H1 (cell line): ENCODE data around the gene AKAP7. TPM values are rescaled to one million over a fixed set of nuclear protein-coding genes. Genes with fewer than 3 reads are reported as not detected.

Source experiments
- CTCF ChIA-PET: fragments of 300-600 bp; sonication (Branson Sonifier 250); formaldehyde crosslinking; loops from one replicate; lab custom pipeline; 2021; ENCODE audit not compliant: partially characterized antibody; lab: Charles Lee
- POLR2A ChIA-PET: fragments of 300-600 bp; sonication (Branson Sonifier 250); formaldehyde crosslinking; loops from one replicate; lab custom pipeline; 2021; ENCODE audit warnings: inconsistent platforms; ENCODE audit not compliant: partially characterized antibody; lab: Charles Lee
- DNase-seq, 2 experiments: peaks; one replicate each; pipeline versions ENCODE4 v3.0.0 to v3.0.0-alpha.2; 2010 to 2022; ENCODE audit warnings: low spot score in 2 of 2, low read depth in 1 of 2, mixed read lengths in 1 of 2
- FAIRE-seq: peaks from 2 replicates; lab custom pipeline; 2011; peaks lifted over from hg19 to GRCh38; lab: Jason Lieb, UNC
- H2AFZ ChIP-seq: 2 replicates; pipeline ENCODE4 v1.8.1; 2012; ENCODE audit warnings: low read length, inconsistent platforms
- H2AK5ac ChIP-seq: 2 replicates; pipeline ENCODE4 v1.6.1; 2013; ENCODE audit warnings: low read depth, low read length
- H2BK120ac ChIP-seq: replicated peaks from 2 replicates; pipeline ENCODE3; 2013; ENCODE audit warnings: low read depth, low read length, inconsistent platforms
- H2BK12ac ChIP-seq: 2 replicates; pipeline ENCODE4 v1.6.1; 2013; ENCODE audit warnings: low read depth, low read length
- H2BK15ac ChIP-seq: 2 replicates; pipeline ENCODE4 v1.6.1; 2013; ENCODE audit warnings: low read length
- H2BK20ac ChIP-seq: 2 replicates; pipeline ENCODE4 v1.6.1; 2013; ENCODE audit warnings: low read length
- H2BK5ac ChIP-seq: 2 replicates; pipeline ENCODE4 v1.6.1; 2013; ENCODE audit warnings: low read depth, low read length
- H3K14ac ChIP-seq: 2 replicates; pipeline ENCODE4 v1.6.1; 2013; ENCODE audit warnings: inconsistent platforms; ENCODE audit not compliant: insufficient read length
- H3K18ac ChIP-seq: 2 replicates; pipeline ENCODE4 v1.6.1; 2013; ENCODE audit warnings: low read length; ENCODE audit errors: extremely low read depth
- H3K23ac ChIP-seq: 2 replicates; pipeline ENCODE4 v1.6.1; 2013; ENCODE audit warnings: inconsistent platforms; ENCODE audit not compliant: insufficient read length
- H3K23me2 ChIP-seq: 2 replicates; pipeline ENCODE4 v1.6.1; 2013; ENCODE audit warnings: low read depth, low read length
- H3K27ac ChIP-seq: 2 replicates; pipeline ENCODE4 v1.6.1; 2011; ENCODE audit warnings: low read depth, low read length, inconsistent platforms
- H3K27me3 ChIP-seq, 4 experiments: replicated peaks in 1 of 4; 1 replicate in 1 of 4; 2 replicates in 3 of 4; pipeline versions ENCODE4 v1.6.1 to v1.8.1; 2011 to 2013; ENCODE audit warnings: low read length in 3 of 4, mild to moderate bottlenecking in 3 of 4, inconsistent platforms in 2 of 4, mixed read lengths in 2 of 4, moderate library complexity in 1 of 4; ENCODE audit not compliant: control insufficient read depth in 3 of 4, insufficient read depth in 3 of 4; ENCODE audit errors: extremely low read depth in 1 of 4
- H3K36me3 ChIP-seq, 4 experiments: 2 replicates each; pipeline versions ENCODE4 v1.6.1 to v1.8.1; 2011 to 2013; ENCODE audit warnings: mild to moderate bottlenecking in 4 of 4, low read length in 3 of 4, moderate library complexity in 2 of 4, control low read depth in 1 of 4, inconsistent platforms in 1 of 4; ENCODE audit not compliant: insufficient read depth in 4 of 4, control insufficient read depth in 2 of 4
- H3K4ac ChIP-seq: replicated peaks from 2 replicates; pipeline ENCODE3; 2013; ENCODE audit warnings: low read length, low read depth, mixed read lengths, inconsistent platforms; ENCODE audit not compliant: insufficient read length
- H3K4me1 ChIP-seq, 4 experiments: replicated peaks in 1 of 4; 1 replicate in 1 of 4; 2 replicates in 3 of 4; pipeline versions ENCODE4 v1.6.1 to v1.8.1; 2011 to 2013; ENCODE audit warnings: low read length in 3 of 4, inconsistent platforms in 2 of 4, mixed read lengths in 1 of 4; ENCODE audit not compliant: insufficient read depth in 4 of 4, control insufficient read depth in 3 of 4
- H3K4me2 ChIP-seq, 2 experiments: 2 replicates each; pipeline versions ENCODE4 v1.6.1 to v1.8.1; 2011 to 2013; ENCODE audit warnings: low read depth in 2 of 2, low read length in 2 of 2, control low read depth in 1 of 2, inconsistent platforms in 1 of 2, mild to moderate bottlenecking in 1 of 2; ENCODE audit not compliant: insufficient read depth in 1 of 2
- H3K4me3 ChIP-seq, 4 experiments: fragments of 200-600, 300-600 bp in 1 of 4; sonication (generic), shearing (Covaris generic), sonication (Bioruptor Twin) in 1 of 4; 2 replicates each; pipeline versions ENCODE4 v1.5.1 to v1.8.1; 2011 to 2016; ENCODE audit warnings: low read length in 4 of 4, low read depth in 3 of 4, control low read depth in 2 of 4, inconsistent platforms in 2 of 4, mild to moderate bottlenecking in 2 of 4, mixed read lengths in 1 of 4, moderate library complexity in 1 of 4; ENCODE audit not compliant: insufficient read depth in 2 of 4; ENCODE audit errors: extremely low read depth in 1 of 4
- H3K56ac ChIP-seq: replicated peaks from 2 replicates; pipeline ENCODE3; 2013; ENCODE audit warnings: low read depth, mild to moderate bottlenecking, mixed read lengths, low read length, inconsistent platforms; ENCODE audit not compliant: insufficient read length
- H3K79me1 ChIP-seq: 2 replicates; pipeline ENCODE4 v1.6.1; 2013; ENCODE audit warnings: low read depth, low read length, control low read depth
- H3K79me2 ChIP-seq, 2 experiments: 2 replicates each; pipeline versions ENCODE4 v1.6.1 to v1.8.1; 2012 to 2013; ENCODE audit warnings: low read length in 2 of 2, mild to moderate bottlenecking in 2 of 2, inconsistent platforms in 1 of 2; ENCODE audit not compliant: insufficient read depth in 2 of 2, control insufficient read depth in 1 of 2
- H3K9ac ChIP-seq, 4 experiments: replicated peaks in 1 of 4; 1 replicate in 1 of 4; 2 replicates in 3 of 4; pipeline versions ENCODE4 v1.6.1 to v1.8.1; 2011 to 2013; ENCODE audit warnings: low read depth in 3 of 4, low read length in 3 of 4, control low read depth in 2 of 4, mild to moderate bottlenecking in 2 of 4, moderate library complexity in 2 of 4, inconsistent platforms in 1 of 4; ENCODE audit errors: extremely low read depth in 1 of 4
- H3K9me3 ChIP-seq, 2 experiments: 2 replicates each; pipeline versions ENCODE4 v1.6.1 to v1.8.1; 2012 to 2013; ENCODE audit warnings: mild to moderate bottlenecking in 2 of 2, moderate library complexity in 2 of 2, control low read depth in 1 of 2, inconsistent platforms in 1 of 2, low read depth in 1 of 2, low read length in 1 of 2, mixed read lengths in 1 of 2; ENCODE audit not compliant: insufficient read depth in 2 of 2
- H4K20me1 ChIP-seq, 2 experiments: replicated peaks in 1 of 2; 2 replicates each; pipeline versions ENCODE3 to v1.8.1; 2011 to 2013; ENCODE audit warnings: inconsistent platforms in 2 of 2, low read length in 2 of 2, mild to moderate bottlenecking in 1 of 2; ENCODE audit not compliant: insufficient read depth in 2 of 2, control insufficient read depth in 1 of 2
- H4K5ac ChIP-seq: 2 replicates; pipeline ENCODE4 v1.6.1; 2013; ENCODE audit warnings: low read length, low read depth, mixed read lengths, inconsistent platforms; ENCODE audit not compliant: insufficient read length
- H4K8ac ChIP-seq: 2 replicates; pipeline ENCODE4 v1.8.0; 2013; ENCODE audit warnings: mild to moderate bottlenecking, moderate library complexity, low read length, inconsistent platforms; ENCODE audit not compliant: insufficient read depth; ENCODE audit errors: extremely low read depth
- H4K91ac ChIP-seq: replicated peaks from 2 replicates; pipeline ENCODE3; 2013; ENCODE audit warnings: low read length, mixed read lengths, inconsistent platforms; ENCODE audit not compliant: insufficient read length
- BCL11A ChIP-seq, 2 experiments: IDR thresholded peaks; one replicate each; pipeline ENCODE4 v1.6.1; 2011; ENCODE audit warnings: low read depth in 2 of 2, low read length in 2 of 2, mild to moderate bottlenecking in 2 of 2
- CBX5 ChIP-seq: fragments of 300-800, 300-1000 bp; sonication (generic); IDR thresholded peaks from 2 replicates; pipeline ENCODE4 v1.7.1; 2016; ENCODE audit warnings: antibody characterized with exemption, low read length, low read depth
- CHD1 ChIP-seq: IDR thresholded peaks from 2 replicates; pipeline ENCODE4 v1.6.1; 2012; ENCODE audit warnings: low read depth, low read length, improper control_type of control experiment
- CREB1 ChIP-seq: IDR thresholded peaks from 2 replicates; pipeline ENCODE4 v1.6.1; 2012; ENCODE audit warnings: inconsistent platforms
- CTBP2 ChIP-seq: IDR thresholded peaks from 2 replicates; pipeline ENCODE4 v1.7.0; 2011; ENCODE audit warnings: borderline replicate concordance, mild to moderate bottlenecking, moderate library complexity, mixed read lengths, low read length; ENCODE audit not compliant: insufficient read depth, insufficient read length
- FOSL1 ChIP-seq: IDR thresholded peaks from 2 replicates; pipeline ENCODE4 v1.6.1; 2011; ENCODE audit warnings: mild to moderate bottlenecking, low read depth, low read length, moderate library complexity; ENCODE audit not compliant: insufficient read depth
- GTF2F1 ChIP-seq: IDR thresholded peaks from 2 replicates; pipeline ENCODE4 v1.6.1; 2012; ENCODE audit warnings: low read depth, low read length, improper control_type of control experiment, borderline replicate concordance
- HDAC6 ChIP-seq: IDR thresholded peaks from one replicate; pipeline ENCODE4 v1.7.1; 2012; ENCODE audit warnings: low read depth, mild to moderate bottlenecking, inconsistent platforms, low read length, moderate library complexity
- JUN ChIP-seq: IDR thresholded peaks from 2 replicates; pipeline ENCODE4 v1.6.1; 2011; ENCODE audit warnings: low read depth, mild to moderate bottlenecking, improper control_type of control experiment, low read length
- POLR2A ChIP-seq, 2 experiments: IDR thresholded peaks; 1 replicate in 1 of 2; 2 replicates in 1 of 2; pipeline ENCODE4 v1.6.1; 2011; ENCODE audit warnings: low read depth in 2 of 2, low read length in 2 of 2, mild to moderate bottlenecking in 2 of 2; ENCODE audit errors: control extremely low read depth in 1 of 2
- SIRT6 ChIP-seq: IDR thresholded peaks from one replicate; pipeline ENCODE4 v1.7.1; 2012; ENCODE audit warnings: low read length, inconsistent platforms
- SUZ12 ChIP-seq: fragments of 200-600 bp; sonication (generic); IDR thresholded peaks from 2 replicates; pipeline ENCODE4 v1.6.1; 2012; ENCODE audit warnings: mild to moderate bottlenecking, inconsistent platforms, low read length, moderate library complexity, mixed read lengths
- YY1 ChIP-seq: IDR thresholded peaks from 2 replicates; pipeline ENCODE4 v1.6.1; 2011; ENCODE audit warnings: low read depth, mild to moderate bottlenecking, low read length
- WGBS, 2 experiments: shearing (Covaris generic) in 1 of 2; methylation state at CpG; one replicate each; pipeline versions ENCODE4 v1.1.6 to v1.1.7; 2013 to 2015; ENCODE audit warnings: low lambda C conversion rate in 2 of 2, mixed read lengths in 2 of 2, inconsistent platforms in 1 of 2, low coverage in 1 of 2, missing lambda C conversion rate in 1 of 2; ENCODE audit not compliant: insufficient replicate concordance in 2 of 2, insufficient coverage in 1 of 2, insufficient read length in 1 of 2; ENCODE audit errors: extremely low coverage in 1 of 2, missing lambda C conversion rate in 1 of 2; 5-methylcytosine and 5-hydroxymethylcytosine counted together
- polyA plus RNA-seq, 7 experiments: library from polyadenylated mRNA; depleted of rRNA in 3 of 7; stranded (reverse) in 5 of 7; unstranded in 2 of 7; fragments of >200 nt in 5 of 7; fragments of 200-250 nt in 2 of 7; gene quantifications; 1 replicate in 5 of 7; 2 replicates in 1 of 7; 4 replicates in 1 of 7; pipeline versions ENCODE4 v1.2.1 to v1.2.3, GENCODE V29; 2011 to 2013; ENCODE audit warnings: missing spikeins in 2 of 7, mixed read lengths in 2 of 7
- total RNA-seq: library from RNA; stranded (reverse); fragmentation: NEBNext Ultra II Directional; extraction: Animal tissue kit (Norgen Biotek cat#: 25700); gene quantifications from 2 replicates; pipeline ENCODE4 v1.2.1, GENCODE V29; 2021
- TF ChIP-seq, protein P1 (sequence below), 3 experiments: IDR thresholded peaks; 1 replicate in 2 of 3; 2 replicates in 1 of 3; pipeline versions ENCODE4 v1.5.1 to v1.6.1; 2011; ENCODE audit warnings: low read length in 3 of 3, mild to moderate bottlenecking in 3 of 3, inconsistent platforms in 2 of 3, low read depth in 1 of 3, moderate library complexity in 1 of 3; ENCODE audit not compliant: insufficient read depth in 1 of 3; ENCODE audit errors: control extremely low read depth in 1 of 3

AKAP7 gene
- total and polyA plus RNA-seq, 2 of the 8 experiments (the other 6 are each of a cell fraction or from before 2014, with no cell fraction given), result 4.7 to 16.9 TPM

DNA sequence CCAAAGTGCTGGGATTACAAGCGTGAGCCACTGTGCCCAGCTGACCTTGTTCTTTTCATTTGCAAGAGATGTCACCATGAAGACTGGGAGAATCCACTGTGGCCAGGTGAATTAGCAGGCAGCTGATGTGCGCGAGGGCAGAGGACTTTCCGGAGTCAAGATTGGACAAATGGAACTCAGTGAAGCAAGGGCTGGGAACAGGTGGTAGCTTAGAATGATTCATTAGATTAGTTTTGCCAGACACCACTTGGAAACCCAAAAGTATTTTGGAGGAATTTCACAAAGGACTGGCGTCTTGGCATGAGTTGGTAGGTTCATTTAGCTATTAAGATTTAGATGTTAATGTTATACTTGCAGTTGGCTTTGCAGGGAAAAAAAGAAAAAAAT, 4.7 kb upstream of the AKAP7 start:
- no peak for DNase-seq
- Histone ChIP-seq H4K8ac (no peak overlapping the region), H3K4me2 (no peak overlapping the region), H2BK15ac (no peak overlapping the region), H3K14ac (no peak overlapping the region), H3K4me1 (no peaks in the 10 kb centered on the region), H4K5ac (no peak overlapping the region), H4K91ac (no peak overlapping the region), H3K36me3 (no peaks in the 10 kb centered on the region; a peak in 1 of 8 replicates), H3K27me3 (no peaks in the 10 kb centered on the region), H3K79me1 (no peaks in the 10 kb centered on the region), H3K9me3 (no peaks in the 10 kb centered on the region), H3K9ac (no peak overlapping the region; a peak in 1 of 7 replicates), H2BK12ac (no peak overlapping the region), H3K23ac (no peak overlapping the region), H2BK20ac (no peak overlapping the region), H2BK120ac (no peak overlapping the region), H3K23me2 (no peaks in the 10 kb centered on the region), H3K4ac (no peak overlapping the region), H2BK5ac (no peak overlapping the region), H2AFZ (no peak overlapping the region), H3K27ac (no peak overlapping the region), H3K79me2 (no peaks in the 10 kb centered on the region), H3K18ac (no peak overlapping the region), H2AK5ac (no peak overlapping the region), H3K4me3 (no peak overlapping the region), H4K20me1 (no peaks in the 10 kb centered on the region), H3K56ac (no peak overlapping the region)
- 83% methylated on average over 5 of the region's 5 CpGs; no CpG with 5 or more reads in 1 of the 2 experiments for WGBS, 2 experiments
- POLR2A ChIA-PET, result no interaction called here
- no peak for FAIRE-seq
- CTCF ChIA-PET, result no interaction called here
- TF ChIP-seq CHD1 (no peak), JUN (no peak), GTF2F1 (no peak), HDAC6 (no peak), SUZ12 (no peak), POLR2A (IDR thresholded peaks at IDR 0.05; ENCODE audit: control extremely low read depth in 1 of 2, low read depth in 2 of 2, low read length in 2 of 2) (no peak), BCL11A (IDR thresholded peaks at IDR 0.05; ENCODE audit: low read depth in 2 of 2, low read length in 2 of 2) (no peak), FOSL1 (no peak), YY1 (no peak), CBX5 (no peak), CTBP2 (no peak), SIRT6 (no peak), CREB1 (no peak)
- TF ChIP-seq, protein P1, sequence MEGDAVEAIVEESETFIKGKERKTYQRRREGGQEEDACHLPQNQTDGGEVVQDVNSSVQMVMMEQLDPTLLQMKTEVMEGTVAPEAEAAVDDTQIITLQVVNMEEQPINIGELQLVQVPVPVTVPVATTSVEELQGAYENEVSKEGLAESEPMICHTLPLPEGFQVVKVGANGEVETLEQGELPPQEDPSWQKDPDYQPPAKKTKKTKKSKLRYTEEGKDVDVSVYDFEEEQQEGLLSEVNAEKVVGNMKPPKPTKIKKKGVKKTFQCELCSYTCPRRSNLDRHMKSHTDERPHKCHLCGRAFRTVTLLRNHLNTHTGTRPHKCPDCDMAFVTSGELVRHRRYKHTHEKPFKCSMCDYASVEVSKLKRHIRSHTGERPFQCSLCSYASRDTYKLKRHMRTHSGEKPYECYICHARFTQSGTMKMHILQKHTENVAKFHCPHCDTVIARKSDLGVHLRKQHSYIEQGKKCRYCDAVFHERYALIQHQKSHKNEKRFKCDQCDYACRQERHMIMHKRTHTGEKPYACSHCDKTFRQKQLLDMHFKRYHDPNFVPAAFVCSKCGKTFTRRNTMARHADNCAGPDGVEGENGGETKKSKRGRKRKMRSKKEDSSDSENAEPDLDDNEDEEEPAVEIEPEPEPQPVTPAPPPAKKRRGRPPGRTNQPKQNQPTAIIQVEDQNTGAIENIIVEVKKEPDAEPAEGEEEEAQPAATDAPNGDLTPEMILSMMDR (IDR thresholded peaks at IDR 0.05; ENCODE audit: control extremely low read depth in 1 of 3, insufficient read depth in 1 of 3, low read depth in 1 of 3, low read length in 3 of 3), result no peak
